ENCODE results near the gene HBZ. TPM values are rescaled to one million over a fixed set of nuclear protein-coding genes. Genes with fewer than 3 reads are reported as not detected.
A peak's percentile ranks its signal among the peaks of the same experiment; 100 is the strongest.

Gene HBZ
- total and polyA plus RNA-seq, 9 of the 15 experiments (the other 6 are each of a cell fraction or from before 2014, with no cell fraction given) = 58.0 to 610 (median 113) TPM

GRCh38 chr16:154217-155030, 2.0 kb downstream of the HBZ start (continued):
- TF ChIP-seq ZBTB40 (IDR thresholded peaks at IDR 0.05) (0 out of 2 replicates have a peak, but pooled peaks have one; percentile 35), ZBTB40 (CRISPR knock-in tag; IDR thresholded peaks at IDR 0.05) (no peak), ZNF507 (tag; conservative IDR thresholded peaks at IDR 0.05) (no peak), IRF1 (CRISPR knock-in tag; IDR thresholded peaks at IDR 0.05; ENCODE audit: borderline replicate concordance) (no peak), GATA2 (CRISPR knock-in tag; IDR thresholded peaks at IDR 0.05) (no peak), KHSRP (IDR thresholded peaks at IDR 0.05) (no peak), CBX5 (IDR thresholded peaks at IDR 0.05; ENCODE audit: borderline replicate concordance, low read depth) (no peak), TAF1 (IDR thresholded peaks at IDR 0.05; ENCODE audit: control insufficient read depth, extremely low read depth, insufficient read depth, low read length, severe bottlenecking) (no peak), SUPT5H (IDR thresholded peaks at IDR 0.05) (peak; percentile 70), IRF9 (tag; IDR thresholded peaks at IDR 0.05) (no peak), MYBL2 (IDR thresholded peaks at IDR 0.05; ENCODE audit: low read depth) (no peak), MYBL2 (CRISPR knock-in tag; IDR thresholded peaks at IDR 0.05; ENCODE audit: borderline replicate concordance) (no peak), ELF2 (CRISPR knock-in tag; IDR thresholded peaks at IDR 0.05) (no peak), FOXA1 (IDR thresholded peaks at IDR 0.05; ENCODE audit: borderline replicate concordance) (no peak)
